SK-N-SH (cell line): ENCODE results near the gene AFAP1L2. TPM values are rescaled to one million over a fixed set of nuclear protein-coding genes. Genes with fewer than 3 reads are reported as not detected.

Experiments used
- CTCF ChIA-PET: fragments of 300-600, 350-600 bp; formaldehyde crosslinking; extraction: SDS; loops from one replicate; lab custom pipeline; 2021; lab: Yijun Ruan, JAX
- POLR2A ChIA-PET: fragments of 350-600 bp; sonication (Branson Sonifier 250); formaldehyde crosslinking; extraction: SDS; loops from one replicate; lab custom pipeline; 2020; ENCODE audit warnings: antibody characterized with exemption, inconsistent platforms; lab: Yijun Ruan, JAX
- DNase-seq: peaks from one replicate; pipeline ENCODE4 v3.0.0; 2012
- H2AFZ ChIP-seq: fragments of 200-600 bp; sonication (generic); 2 replicates; pipeline ENCODE4 v1.8.1; 2016; ENCODE audit warnings: antibody characterized with exemption, mild to moderate bottlenecking, low read depth
- H3F3A ChIP-seq: fragments of 200-600 bp; sonication (generic); replicated peaks from 2 replicates; pipeline ENCODE3; 2016; ENCODE audit warnings: antibody characterized with exemption, mild to moderate bottlenecking; ENCODE audit not compliant: insufficient read depth
- H3K27ac ChIP-seq, 2 experiments: fragments of 200-500 bp in 1 of 2; fragments of 200-600 bp in 1 of 2; sonication (Bioruptor generic) in 1 of 2; sonication (generic), shearing (Covaris generic) in 1 of 2; 2 replicates each; pipeline versions ENCODE4 v1.5.1 to v1.6.1; 2014 to 2016; ENCODE audit warnings: low read depth in 2 of 2, inconsistent platforms in 1 of 2, low read length in 1 of 2, mild to moderate bottlenecking in 1 of 2, mixed read lengths in 1 of 2
- H3K27me3 ChIP-seq: fragments of 200-600 bp; sonication (generic), shearing (Covaris generic); 2 replicates; pipeline ENCODE4 v1.6.1; 2016; ENCODE audit warnings: mixed run types; ENCODE audit not compliant: insufficient read depth
- H3K36me3 ChIP-seq, 2 experiments: fragments of 200-500 bp in 1 of 2; fragments of 200-600 bp in 1 of 2; sonication (Bioruptor generic) in 1 of 2; sonication (generic) in 1 of 2; replicated peaks in 1 of 2; 2 replicates each; pipeline versions ENCODE3 to v1.5.1; 2014 to 2016; ENCODE audit warnings: low read length in 1 of 2, mild to moderate bottlenecking in 1 of 2; ENCODE audit not compliant: insufficient read depth in 2 of 2, control insufficient read depth in 1 of 2
- H3K4me1 ChIP-seq, 2 experiments: fragments of 200-500 bp in 1 of 2; fragments of 200-600 bp in 1 of 2; sonication (Bioruptor generic) in 1 of 2; sonication (generic), shearing (Covaris generic) in 1 of 2; 2 replicates each; pipeline versions ENCODE4 v1.5.1 to v1.6.1; 2014 to 2016; ENCODE audit warnings: low read depth in 1 of 2, low read length in 1 of 2, mixed run types in 1 of 2; ENCODE audit not compliant: insufficient read depth in 2 of 2, control insufficient read depth in 1 of 2
- H3K4me2 ChIP-seq: fragments of 200-600 bp; sonication (generic), shearing (Covaris generic); 2 replicates; pipeline ENCODE4 v1.6.1; 2017; ENCODE audit warnings: mixed run types
- H3K4me3 ChIP-seq, 2 experiments: fragments of 200-500 bp in 1 of 2; fragments of 200-600 bp in 1 of 2; sonication (Bioruptor generic) in 1 of 2; sonication (generic), shearing (Covaris generic) in 1 of 2; 2 replicates each; pipeline versions ENCODE4 v1.5.1 to v1.8.1; 2014 to 2016; ENCODE audit warnings: low read depth in 2 of 2, inconsistent platforms in 1 of 2, low read length in 1 of 2, mild to moderate bottlenecking in 1 of 2, mixed read lengths in 1 of 2, moderate library complexity in 1 of 2
- H3K79me2 ChIP-seq: fragments of 200-600 bp; sonication (generic); 2 replicates; pipeline ENCODE4 v1.8.1; 2017; ENCODE audit warnings: mild to moderate bottlenecking; ENCODE audit not compliant: insufficient read depth
- H3K9ac ChIP-seq: fragments of 200-600 bp; sonication (generic); 2 replicates; pipeline ENCODE4 v1.6.1; 2017; ENCODE audit warnings: mixed run types
- H3K9me2 ChIP-seq: fragments of 200-600 bp; sonication (generic); 2 replicates; pipeline ENCODE4 v1.6.1; 2017; ENCODE audit warnings: mixed run types
- H3K9me3 ChIP-seq: fragments of 200-600 bp; sonication (generic); 2 replicates; pipeline ENCODE4 v1.6.1; 2017; ENCODE audit warnings: mixed run types, mild to moderate bottlenecking, moderate library complexity
- H4K20me1 ChIP-seq: fragments of 200-600 bp; sonication (generic); 2 replicates; pipeline ENCODE4 v1.6.1; 2017; ENCODE audit warnings: mild to moderate bottlenecking, mixed run types; ENCODE audit not compliant: insufficient read depth
- ELF1 ChIP-seq: IDR thresholded peaks from 2 replicates; pipeline ENCODE4 v1.4.0; 2012
- FOXM1 ChIP-seq: IDR thresholded peaks from 2 replicates; pipeline ENCODE4 v1.4.0; 2012; ENCODE audit warnings: low read depth, mild to moderate bottlenecking
- GABPA ChIP-seq: IDR thresholded peaks from 2 replicates; pipeline ENCODE4 v1.4.0; 2012; ENCODE audit warnings: low read depth, mild to moderate bottlenecking
- MXI1 ChIP-seq: IDR thresholded peaks from 2 replicates; pipeline ENCODE4 v1.6.1; 2012; ENCODE audit warnings: mild to moderate bottlenecking, low read depth, low read length, improper control_type of control experiment
- RCOR1 ChIP-seq: fragments of 150-350 bp; IDR thresholded peaks from 2 replicates; pipeline ENCODE4 v1.6.1; 2017; ENCODE audit warnings: antibody characterized with exemption, low read length
- SIN3A ChIP-seq: IDR thresholded peaks from 2 replicates; pipeline ENCODE4 v1.6.1; 2012; ENCODE audit warnings: low read depth, mild to moderate bottlenecking, low read length, moderate library complexity, borderline replicate concordance
- SMC3 ChIP-seq: IDR thresholded peaks from 2 replicates; pipeline ENCODE4 v1.6.1; 2012; ENCODE audit warnings: low read depth, low read length, improper control_type of control experiment
- TAF1 ChIP-seq: IDR thresholded peaks from 2 replicates; pipeline ENCODE4 v1.6.1; 2012; ENCODE audit warnings: low read depth, mild to moderate bottlenecking, low read length, moderate library complexity, borderline replicate concordance
- WGBS: methylation state at CpG from one replicate; pipeline ENCODE4 v1.1.6; 2017; ENCODE audit warnings: low lambda C conversion rate; 5-methylcytosine and 5-hydroxymethylcytosine counted together
- polyA plus RNA-seq, 3 experiments: library from polyadenylated mRNA; depleted of rRNA; stranded (reverse); fragments of >200 nt; gene quantifications; 2 replicates each; pipeline ENCODE4 v1.2.3, GENCODE V29; 2012
- TF ChIP-seq, protein P1 (sequence below): fragments of 200-600 bp; sonication (generic); IDR thresholded peaks from 2 replicates; pipeline ENCODE4 v1.6.1; 2017; ENCODE audit warnings: antibody characterized with exemption, mild to moderate bottlenecking, moderate library complexity
- TF ChIP-seq, protein P2 (sequence below): fragments of 150-350 bp; IDR thresholded peaks from 2 replicates; pipeline ENCODE4 v1.6.1; 2017; ENCODE audit warnings: antibody characterized with exemption, low read length, low read depth, borderline replicate concordance
- TF ChIP-seq, protein P3 (sequence below): IDR thresholded peaks from 2 replicates; pipeline ENCODE4 v1.4.0; 2012; ENCODE audit warnings: low read depth, borderline replicate concordance
- TF ChIP-seq, protein P4 (sequence below): IDR thresholded peaks from 2 replicates; pipeline ENCODE4 v1.6.1; 2012; ENCODE audit warnings: mild to moderate bottlenecking, low read depth, low read length, moderate library complexity

Gene AFAP1L2
- polyA plus RNA-seq, 1 of the 3 experiments (the other 2 are of a cell fraction) = 0.54 TPM

DNA sequence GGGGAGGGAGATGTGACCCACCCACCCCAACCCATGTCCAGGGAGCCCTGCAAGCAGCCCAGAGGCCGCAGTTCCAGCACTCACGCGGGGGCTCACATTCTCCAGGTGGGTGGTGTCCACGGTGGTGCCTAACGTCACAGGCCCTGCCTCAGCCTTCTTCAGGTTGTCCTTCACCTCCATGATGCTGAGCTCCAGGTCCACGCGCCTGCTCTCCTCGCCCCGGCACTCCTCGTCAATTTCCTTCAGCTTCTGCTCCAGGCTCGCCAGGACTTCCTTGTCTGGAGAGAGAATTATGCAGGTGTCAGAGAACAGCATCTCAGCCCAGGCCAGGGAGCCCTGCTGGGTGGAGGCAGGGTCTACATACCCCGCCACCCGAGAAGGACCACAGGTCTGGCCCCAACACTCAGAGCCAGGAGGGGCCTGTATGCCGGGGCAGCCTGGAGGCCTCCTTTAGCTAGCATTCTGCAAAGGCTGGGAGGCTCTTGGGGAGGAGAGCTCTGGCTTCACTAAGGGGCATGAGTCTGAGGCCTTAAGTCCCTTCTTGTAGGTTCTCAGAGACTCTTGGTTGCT lies 107.1 kb downstream of the AFAP1L2 start:
- Histone ChIP-seq H3K9me2 (no peaks in the 10 kb centered on the region), H3K4me1 (no peaks in the 10 kb centered on the region; a peak in 1 of 4 replicates), H3K4me2 (no peak overlapping the region), H2AFZ (no peak overlapping the region), H3K4me3 (no peak overlapping the region), H3F3A (no peaks in the 10 kb centered on the region), H4K20me1 (no peaks in the 10 kb centered on the region), H3K79me2 (no peaks in the 10 kb centered on the region), H3K36me3 (no peaks in the 10 kb centered on the region), H3K9ac (no peak overlapping the region), H3K27ac (no peak overlapping the region), H3K27me3 (no peaks in the 10 kb centered on the region), H3K9me3 (0 out of 2 replicates have a peak, but pooled peaks cover 8% of the 10 kb centered on the region)
- 85% methylated on average over 11 of the region's 14 CpGs for WGBS
- POLR2A ChIA-PET = no interaction called here
- DNase-seq = no peak
- TF ChIP-seq, protein P1, sequence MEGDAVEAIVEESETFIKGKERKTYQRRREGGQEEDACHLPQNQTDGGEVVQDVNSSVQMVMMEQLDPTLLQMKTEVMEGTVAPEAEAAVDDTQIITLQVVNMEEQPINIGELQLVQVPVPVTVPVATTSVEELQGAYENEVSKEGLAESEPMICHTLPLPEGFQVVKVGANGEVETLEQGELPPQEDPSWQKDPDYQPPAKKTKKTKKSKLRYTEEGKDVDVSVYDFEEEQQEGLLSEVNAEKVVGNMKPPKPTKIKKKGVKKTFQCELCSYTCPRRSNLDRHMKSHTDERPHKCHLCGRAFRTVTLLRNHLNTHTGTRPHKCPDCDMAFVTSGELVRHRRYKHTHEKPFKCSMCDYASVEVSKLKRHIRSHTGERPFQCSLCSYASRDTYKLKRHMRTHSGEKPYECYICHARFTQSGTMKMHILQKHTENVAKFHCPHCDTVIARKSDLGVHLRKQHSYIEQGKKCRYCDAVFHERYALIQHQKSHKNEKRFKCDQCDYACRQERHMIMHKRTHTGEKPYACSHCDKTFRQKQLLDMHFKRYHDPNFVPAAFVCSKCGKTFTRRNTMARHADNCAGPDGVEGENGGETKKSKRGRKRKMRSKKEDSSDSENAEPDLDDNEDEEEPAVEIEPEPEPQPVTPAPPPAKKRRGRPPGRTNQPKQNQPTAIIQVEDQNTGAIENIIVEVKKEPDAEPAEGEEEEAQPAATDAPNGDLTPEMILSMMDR = no peak
- TF ChIP-seq RCOR1 = no peak
- TF ChIP-seq FOXM1 = no peak
- TF ChIP-seq, protein P2, sequence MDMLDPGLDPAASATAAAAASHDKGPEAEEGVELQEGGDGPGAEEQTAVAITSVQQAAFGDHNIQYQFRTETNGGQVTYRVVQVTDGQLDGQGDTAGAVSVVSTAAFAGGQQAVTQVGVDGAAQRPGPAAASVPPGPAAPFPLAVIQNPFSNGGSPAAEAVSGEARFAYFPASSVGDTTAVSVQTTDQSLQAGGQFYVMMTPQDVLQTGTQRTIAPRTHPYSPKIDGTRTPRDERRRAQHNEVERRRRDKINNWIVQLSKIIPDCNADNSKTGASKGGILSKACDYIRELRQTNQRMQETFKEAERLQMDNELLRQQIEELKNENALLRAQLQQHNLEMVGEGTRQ = no peak
- no peak for TF ChIP-seq MXI1
- TF ChIP-seq TAF1 = no peak
- TF ChIP-seq, protein P3, sequence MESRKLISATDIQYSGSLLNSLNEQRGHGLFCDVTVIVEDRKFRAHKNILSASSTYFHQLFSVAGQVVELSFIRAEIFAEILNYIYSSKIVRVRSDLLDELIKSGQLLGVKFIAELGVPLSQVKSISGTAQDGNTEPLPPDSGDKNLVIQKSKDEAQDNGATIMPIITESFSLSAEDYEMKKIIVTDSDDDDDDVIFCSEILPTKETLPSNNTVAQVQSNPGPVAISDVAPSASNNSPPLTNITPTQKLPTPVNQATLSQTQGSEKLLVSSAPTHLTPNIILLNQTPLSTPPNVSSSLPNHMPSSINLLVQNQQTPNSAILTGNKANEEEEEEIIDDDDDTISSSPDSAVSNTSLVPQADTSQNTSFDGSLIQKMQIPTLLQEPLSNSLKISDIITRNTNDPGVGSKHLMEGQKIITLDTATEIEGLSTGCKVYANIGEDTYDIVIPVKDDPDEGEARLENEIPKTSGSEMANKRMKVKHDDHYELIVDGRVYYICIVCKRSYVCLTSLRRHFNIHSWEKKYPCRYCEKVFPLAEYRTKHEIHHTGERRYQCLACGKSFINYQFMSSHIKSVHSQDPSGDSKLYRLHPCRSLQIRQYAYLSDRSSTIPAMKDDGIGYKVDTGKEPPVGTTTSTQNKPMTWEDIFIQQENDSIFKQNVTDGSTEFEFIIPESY = no peak
- no peak for TF ChIP-seq ELF1
- no peak for TF ChIP-seq GABPA
- no peak for TF ChIP-seq SMC3
- TF ChIP-seq SIN3A = no peak
- TF ChIP-seq, protein P4, sequence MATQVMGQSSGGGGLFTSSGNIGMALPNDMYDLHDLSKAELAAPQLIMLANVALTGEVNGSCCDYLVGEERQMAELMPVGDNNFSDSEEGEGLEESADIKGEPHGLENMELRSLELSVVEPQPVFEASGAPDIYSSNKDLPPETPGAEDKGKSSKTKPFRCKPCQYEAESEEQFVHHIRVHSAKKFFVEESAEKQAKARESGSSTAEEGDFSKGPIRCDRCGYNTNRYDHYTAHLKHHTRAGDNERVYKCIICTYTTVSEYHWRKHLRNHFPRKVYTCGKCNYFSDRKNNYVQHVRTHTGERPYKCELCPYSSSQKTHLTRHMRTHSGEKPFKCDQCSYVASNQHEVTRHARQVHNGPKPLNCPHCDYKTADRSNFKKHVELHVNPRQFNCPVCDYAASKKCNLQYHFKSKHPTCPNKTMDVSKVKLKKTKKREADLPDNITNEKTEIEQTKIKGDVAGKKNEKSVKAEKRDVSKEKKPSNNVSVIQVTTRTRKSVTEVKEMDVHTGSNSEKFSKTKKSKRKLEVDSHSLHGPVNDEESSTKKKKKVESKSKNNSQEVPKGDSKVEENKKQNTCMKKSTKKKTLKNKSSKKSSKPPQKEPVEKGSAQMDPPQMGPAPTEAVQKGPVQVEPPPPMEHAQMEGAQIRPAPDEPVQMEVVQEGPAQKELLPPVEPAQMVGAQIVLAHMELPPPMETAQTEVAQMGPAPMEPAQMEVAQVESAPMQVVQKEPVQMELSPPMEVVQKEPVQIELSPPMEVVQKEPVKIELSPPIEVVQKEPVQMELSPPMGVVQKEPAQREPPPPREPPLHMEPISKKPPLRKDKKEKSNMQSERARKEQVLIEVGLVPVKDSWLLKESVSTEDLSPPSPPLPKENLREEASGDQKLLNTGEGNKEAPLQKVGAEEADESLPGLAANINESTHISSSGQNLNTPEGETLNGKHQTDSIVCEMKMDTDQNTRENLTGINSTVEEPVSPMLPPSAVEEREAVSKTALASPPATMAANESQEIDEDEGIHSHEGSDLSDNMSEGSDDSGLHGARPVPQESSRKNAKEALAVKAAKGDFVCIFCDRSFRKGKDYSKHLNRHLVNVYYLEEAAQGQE = no peak
- CTCF ChIA-PET = interaction anchor here (1.3 to 3.2 kb wide), 3 partner anchors 162 to 252 kb away, joined by 3 to 13 read pairs (median 4); no protein-coding TSS in a partner anchor
